ENCODE measurements around the gene ROCK2.

The ROCK2 gene

GRCh38 chr2:11179899-11180298 lies 164.5 kb downstream of the ROCK2 start:
- no peaks in the 10 kb centered on the region for H3K9me2 ChIP-seq (replicated peaks; ENCODE audit: low read depth, low read length)
- H3K4me2 ChIP-seq (ENCODE audit: low read depth, low read length, poor library complexity, severe bottlenecking): no peak overlapping the region
- no peak overlapping the region for H3K9ac ChIP-seq (ENCODE audit: low read depth, low read length, poor library complexity, severe bottlenecking)
- peaks cover 21% of the 10 kb centered on the region; the same call in 1 of the 2 replicates for H3K36me3 ChIP-seq (ENCODE audit: insufficient read depth, low read length)
- TF ChIP-seq CTCF (conservative IDR thresholded peaks at IDR 0.05; ENCODE audit: low read length) (no peak), EZH2phosphoT487 (IDR thresholded peaks at IDR 0.05; ENCODE audit: borderline replicate concordance) (no peak)
- H3K4me3 ChIP-seq (ENCODE audit: low read length, poor library complexity, severe bottlenecking): no peak overlapping the region
- no peaks in the 10 kb centered on the region for H3K9me3 ChIP-seq (ENCODE audit: insufficient read depth, low read depth, low read length)
- no peak overlapping the region for H2AFZ ChIP-seq (ENCODE audit: low read length)
- no peaks in the 10 kb centered on the region for H4K20me1 ChIP-seq (ENCODE audit: insufficient read depth, low read length, poor library complexity, severe bottlenecking)
- H3F3A ChIP-seq (ENCODE audit: low read depth): 0 out of 2 replicates have a peak, but pooled peaks cover 4% of the 10 kb centered on the region
- no peaks in the 10 kb centered on the region for H3K79me2 ChIP-seq (ENCODE audit: insufficient read depth, low read length)
- H3K27me3 ChIP-seq (ENCODE audit: insufficient read depth, low read length, poor library complexity, severe bottlenecking): no peaks in the 10 kb centered on the region
- H3K4me1 ChIP-seq (ENCODE audit: insufficient read depth, low read length, poor library complexity, severe bottlenecking): peaks cover 13% of the 10 kb centered on the region

- no peak overlapping the region for H3K4me3 ChIP-seq (ENCODE audit: low read length, poor library complexity, severe bottlenecking)
- H3K4me1 ChIP-seq (ENCODE audit: insufficient read depth, low read length, poor library complexity, severe bottlenecking): peaks cover 14% of the 10 kb centered on the region
- peaks cover 20% of the 10 kb centered on the region; the same call in 1 of the 2 replicates for H3K36me3 ChIP-seq (ENCODE audit: insufficient read depth, low read length)
- no peaks in the 10 kb centered on the region for H3K79me2 ChIP-seq (ENCODE audit: insufficient read depth, low read length)
- H3F3A ChIP-seq (ENCODE audit: low read depth): 0 out of 2 replicates have a peak, but pooled peaks cover 4% of the 10 kb centered on the region
- H4K20me1 ChIP-seq (ENCODE audit: insufficient read depth, low read length, poor library complexity, severe bottlenecking): no peaks in the 10 kb centered on the region
- no peak overlapping the region for H2AFZ ChIP-seq (ENCODE audit: low read length)
- no peaks in the 10 kb centered on the region for H3K9me2 ChIP-seq (replicated peaks; ENCODE audit: low read depth, low read length)
- no peak for TF ChIP-seq EZH2phosphoT487 (IDR thresholded peaks at IDR 0.05; ENCODE audit: borderline replicate concordance)
- no peak for TF ChIP-seq CTCF (conservative IDR thresholded peaks at IDR 0.05; ENCODE audit: low read length)
- no peaks in the 10 kb centered on the region for H3K27me3 ChIP-seq (ENCODE audit: insufficient read depth, low read length, poor library complexity, severe bottlenecking)
- H3K9me3 ChIP-seq (ENCODE audit: insufficient read depth, low read depth, low read length): no peaks in the 10 kb centered on the region
- no peak overlapping the region for H3K9ac ChIP-seq (ENCODE audit: low read depth, low read length, poor library complexity, severe bottlenecking)
- no peak overlapping the region for H3K4me2 ChIP-seq (ENCODE audit: low read depth, low read length, poor library complexity, severe bottlenecking)
Observed at GRCh38 chr2:11179196-11179595, 165.2 kb downstream of the ROCK2 start.

- Histone ChIP-seq H3F3A (ENCODE audit: low read depth) (0 out of 2 replicates have a peak, but pooled peaks cover 4% of the 10 kb centered on the region), H3K27me3 (ENCODE audit: insufficient read depth, low read length, poor library complexity, severe bottlenecking) (no peaks in the 10 kb centered on the region), H3K79me2 (ENCODE audit: insufficient read depth, low read length) (no peaks in the 10 kb centered on the region), H4K20me1 (ENCODE audit: insufficient read depth, low read length, poor library complexity, severe bottlenecking) (no peaks in the 10 kb centered on the region), H3K4me2 (ENCODE audit: low read depth, low read length, poor library complexity, severe bottlenecking) (no peak overlapping the region), H3K9me3 (ENCODE audit: insufficient read depth, low read depth, low read length) (no peaks in the 10 kb centered on the region), H3K4me1 (ENCODE audit: insufficient read depth, low read length, poor library complexity, severe bottlenecking) (peaks cover 14% of the 10 kb centered on the region), H3K4me3 (ENCODE audit: low read length, poor library complexity, severe bottlenecking) (no peak overlapping the region), H3K36me3 (ENCODE audit: insufficient read depth, low read length) (peaks cover 12% of the 10 kb centered on the region; the same call in 1 of the 2 replicates), H2AFZ (ENCODE audit: low read length) (no peak overlapping the region), H3K9me2 (replicated peaks; ENCODE audit: low read depth, low read length) (no peaks in the 10 kb centered on the region), H3K9ac (ENCODE audit: low read depth, low read length, poor library complexity, severe bottlenecking) (no peak overlapping the region)
- TF ChIP-seq CTCF (conservative IDR thresholded peaks at IDR 0.05; ENCODE audit: low read length) (no peak), EZH2phosphoT487 (IDR thresholded peaks at IDR 0.05; ENCODE audit: borderline replicate concordance) (no peak)
Observed at GRCh38 chr2:11177871-11178690, 166.4 kb downstream of the ROCK2 start.

Measured in Loucy (cell line).